Measurements from ENCODE around the gene TAAR5.
"Not testable (repeated sequence)": the region's sequence is repeated elsewhere in the genome, so short reads cannot be mapped to it uniquely, and the experiment has no call there.

TAAR5 gene

GRCh38 chr6:132600900-132601299 lies 11.4 kb upstream of the TAAR5 start:
- H3K4me1 Mint-ChIP-seq (ENCODE audit: low read depth); H3K27ac Mint-ChIP-seq; H3K9me3 Mint-ChIP-seq; H3K4me3 Mint-ChIP-seq; H3K27me3 Mint-ChIP-seq; intact Hi-C loops (cut with micrococcal nuclease); H3K36me3 Mint-ChIP-seq (ENCODE audit: low read depth): not testable (repeated sequence)

DNA sequence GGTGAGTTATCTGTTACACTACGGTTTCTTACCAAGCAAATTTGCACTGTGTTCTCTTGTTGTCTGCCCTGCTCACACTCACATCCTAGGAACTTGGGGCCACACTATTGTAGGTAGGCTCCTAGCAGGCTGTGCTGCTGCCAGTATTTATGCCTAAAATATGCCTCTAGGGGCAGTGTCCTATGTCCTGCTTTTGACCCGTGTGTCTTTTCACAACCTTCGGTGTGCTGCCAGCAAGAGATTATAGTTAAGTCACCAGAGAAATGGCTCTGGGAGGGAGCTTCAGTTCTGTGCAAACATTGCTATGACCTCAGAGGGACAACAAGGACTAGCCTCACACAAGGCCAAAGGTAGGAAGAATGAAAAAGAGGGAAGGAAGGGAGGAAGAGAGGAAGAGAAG lies 8.9 kb upstream of the TAAR5 start:
- no peaks in the 10 kb centered on the region for H3K36me3 Mint-ChIP-seq (ENCODE audit: low read depth)
- no peak overlapping the region for H3K27ac Mint-ChIP-seq
- intact Hi-C loops (cut with micrococcal nuclease) = no loop called here
- no peak overlapping the region for H3K4me3 Mint-ChIP-seq
- H3K9me3 Mint-ChIP-seq = no peaks in the 10 kb centered on the region
- H3K27me3 Mint-ChIP-seq = peaks cover 1% of the 10 kb centered on the region
- H3K4me1 Mint-ChIP-seq (ENCODE audit: low read depth) = peaks cover 8% of the 10 kb centered on the region

DNA sequence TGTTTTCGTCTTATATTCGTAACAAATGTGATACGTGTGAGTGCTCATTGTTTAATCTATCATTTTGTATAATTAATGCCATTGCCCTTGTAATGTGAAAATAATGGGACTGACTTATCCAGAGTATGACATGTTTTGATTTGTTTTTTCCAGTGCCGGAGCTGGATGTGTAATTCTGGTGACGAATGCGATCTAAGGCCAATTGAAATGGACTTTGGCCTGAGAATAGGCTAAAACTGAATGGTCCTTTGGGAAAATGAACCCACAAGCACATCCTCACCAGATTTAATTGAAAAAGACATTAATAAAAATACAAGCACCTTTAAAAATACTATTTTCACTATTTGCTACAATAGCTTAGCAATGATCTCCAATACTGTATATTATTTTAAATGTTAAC lies 6.7 kb upstream of the TAAR5 start:
- H3K27ac Mint-ChIP-seq = no peak overlapping the region
- intact Hi-C loops (cut with micrococcal nuclease) = no loop called here
- H3K4me3 Mint-ChIP-seq = no peak overlapping the region
- H3K36me3 Mint-ChIP-seq (ENCODE audit: low read depth) = no peaks in the 10 kb centered on the region
- H3K4me1 Mint-ChIP-seq (ENCODE audit: low read depth) = peaks cover 22% of the 10 kb centered on the region
- H3K27me3 Mint-ChIP-seq = peaks cover 1% of the 10 kb centered on the region
- no peaks in the 10 kb centered on the region for H3K9me3 Mint-ChIP-seq

GRCh38 chr6:132592855-132593254 lies 3.3 kb upstream of the TAAR5 start:
- H3K36me3 Mint-ChIP-seq (ENCODE audit: low read depth) = no peaks in the 10 kb centered on the region
- H3K4me3 Mint-ChIP-seq = no peak overlapping the region
- no peaks in the 10 kb centered on the region for H3K9me3 Mint-ChIP-seq
- peak overlapping the region; percentile 13 for H3K27ac Mint-ChIP-seq
- peaks cover 26% of the 10 kb centered on the region for H3K4me1 Mint-ChIP-seq (ENCODE audit: low read depth)
- intact Hi-C loops (cut with micrococcal nuclease) = no loop called here
- no peaks in the 10 kb centered on the region for H3K27me3 Mint-ChIP-seq

DNA sequence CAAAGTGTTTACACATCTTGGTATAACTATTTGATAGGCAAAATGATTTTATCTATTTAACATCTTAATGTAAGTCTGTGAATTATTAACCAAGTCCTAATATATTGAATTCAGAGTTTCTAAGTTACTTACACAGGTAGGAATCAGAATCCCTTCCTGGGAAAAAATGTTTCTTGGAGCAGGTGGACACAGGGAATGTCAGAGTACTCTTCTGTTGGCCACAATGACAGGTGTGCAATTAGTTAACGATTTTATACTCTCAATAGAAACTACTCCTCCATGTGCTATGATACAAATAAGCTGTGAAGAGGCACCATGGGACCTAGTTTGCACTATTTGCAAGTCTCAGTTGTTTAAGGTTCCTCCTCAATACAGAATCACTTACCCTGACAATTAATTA lies 821 bp upstream of the TAAR5 start:
- Mint-ChIP-seq H3K4me3 (no peak overlapping the region), H3K4me1 (ENCODE audit: low read depth) (peaks cover 26% of the 10 kb centered on the region), H3K27me3 (no peaks in the 10 kb centered on the region), H3K27ac (no peak overlapping the region), H3K36me3 (ENCODE audit: low read depth) (no peaks in the 10 kb centered on the region), H3K9me3 (no peaks in the 10 kb centered on the region)
- intact Hi-C loops (cut with micrococcal nuclease) = no loop called here

GRCh38 chr6:132587424-132587823 lies 2.1 kb downstream of the TAAR5 start:
- intact Hi-C loops (cut with micrococcal nuclease) = no loop called here
- peaks cover 2% of the 10 kb centered on the region for H3K27me3 Mint-ChIP-seq
- no peak overlapping the region for H3K4me3 Mint-ChIP-seq
- H3K36me3 Mint-ChIP-seq (ENCODE audit: low read depth) = no peaks in the 10 kb centered on the region
- H3K9me3 Mint-ChIP-seq = no peaks in the 10 kb centered on the region
- peaks cover 13% of the 10 kb centered on the region for H3K4me1 Mint-ChIP-seq (ENCODE audit: low read depth)
- no peak overlapping the region for H3K27ac Mint-ChIP-seq

DNA sequence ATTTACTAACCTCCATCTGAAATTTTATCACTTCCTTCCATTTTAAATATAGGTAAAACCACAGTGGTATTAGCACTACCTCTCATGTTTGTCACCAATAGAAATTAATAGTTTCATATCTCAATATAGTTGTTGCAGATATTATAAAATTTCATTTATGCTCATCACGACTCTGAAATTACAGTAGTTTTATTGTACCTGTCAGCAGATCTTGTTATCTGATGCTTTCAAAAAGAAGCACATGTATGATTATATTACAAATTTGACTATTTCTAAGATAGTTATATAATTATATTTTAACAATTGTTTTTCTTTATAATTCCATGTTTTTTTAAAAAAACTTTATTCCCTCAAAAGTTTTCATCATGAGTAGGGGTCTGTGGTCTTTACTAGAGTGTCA lies 4.8 kb downstream of the TAAR5 start:
- Mint-ChIP-seq H3K4me1 (ENCODE audit: low read depth) (peaks cover 10% of the 10 kb centered on the region), H3K27ac (no peak overlapping the region), H3K9me3 (no peaks in the 10 kb centered on the region), H3K4me3 (no peak overlapping the region), H3K36me3 (ENCODE audit: low read depth) (no peaks in the 10 kb centered on the region), H3K27me3 (peaks cover 4% of the 10 kb centered on the region)
- intact Hi-C loops (cut with micrococcal nuclease) = no loop called here

GRCh38 chr6:132571774-132572173 lies 17.8 kb downstream of the TAAR5 start:
- intact Hi-C loops (cut with micrococcal nuclease) = no loop called here
- Mint-ChIP-seq H3K27ac (no peak overlapping the region), H3K36me3 (ENCODE audit: low read depth) (no peaks in the 10 kb centered on the region), H3K4me1 (ENCODE audit: low read depth) (peaks cover 9% of the 10 kb centered on the region), H3K4me3 (no peak overlapping the region), H3K9me3 (no peaks in the 10 kb centered on the region), H3K27me3 (peaks cover 6% of the 10 kb centered on the region)

DNA sequence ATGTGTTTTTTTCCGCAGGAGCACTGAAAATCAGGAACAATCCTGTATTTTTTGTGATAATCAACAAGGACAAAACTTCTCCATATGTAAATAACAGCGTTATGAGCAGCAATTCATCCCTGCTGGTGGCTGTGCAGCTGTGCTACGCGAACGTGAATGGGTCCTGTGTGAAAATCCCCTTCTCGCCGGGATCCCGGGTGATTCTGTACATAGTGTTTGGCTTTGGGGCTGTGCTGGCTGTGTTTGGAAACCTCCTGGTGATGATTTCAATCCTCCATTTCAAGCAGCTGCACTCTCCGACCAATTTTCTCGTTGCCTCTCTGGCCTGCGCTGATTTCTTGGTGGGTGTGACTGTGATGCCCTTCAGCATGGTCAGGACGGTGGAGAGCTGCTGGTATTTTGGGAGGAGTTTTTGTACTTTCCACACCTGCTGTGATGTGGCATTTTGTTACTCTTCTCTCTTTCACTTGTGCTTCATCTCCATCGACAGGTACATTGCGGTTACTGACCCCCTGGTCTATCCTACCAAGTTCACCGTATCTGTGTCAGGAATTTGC lies 19.2 kb downstream of the TAAR5 start, which contains the start of gene TAAR6:
TAAR6 (plus strand) TSS at position 102 of the 557 bp plus-strand sequence; CDS start at position 102, 0 bp downstream.
- Mint-ChIP-seq H3K27ac (no peak within 1 kb of the TSS), H3K9me3 (no peaks in the 10 kb centered on the region), H3K36me3 (ENCODE audit: low read depth) (no peaks in the 10 kb centered on the region), H3K27me3 (peaks cover 8% of the 10 kb centered on the region), H3K4me3 (no peak within 1 kb of the TSS), H3K4me1 (ENCODE audit: low read depth) (peaks cover 9% of the 10 kb centered on the region)
- intact Hi-C loops (cut with micrococcal nuclease) = no loop called here

- Mint-ChIP-seq H3K4me3 (no peak overlapping the region), H3K4me1 (ENCODE audit: low read depth) (peaks cover 9% of the 10 kb centered on the region), H3K27me3 (peaks cover 9% of the 10 kb centered on the region), H3K9me3 (no peaks in the 10 kb centered on the region), H3K36me3 (ENCODE audit: low read depth) (no peaks in the 10 kb centered on the region), H3K27ac (no peak overlapping the region)
- intact Hi-C loops (cut with micrococcal nuclease) = no loop called here
Observed at GRCh38 chr6:132569170-132569569, 20.4 kb downstream of the TAAR5 start.

- Mint-ChIP-seq H3K27ac (no peak overlapping the region), H3K27me3 (peaks cover 9% of the 10 kb centered on the region), H3K9me3 (no peaks in the 10 kb centered on the region), H3K4me1 (ENCODE audit: low read depth) (peaks cover 9% of the 10 kb centered on the region), H3K4me3 (no peak overlapping the region), H3K36me3 (ENCODE audit: low read depth) (no peaks in the 10 kb centered on the region)
- intact Hi-C loops (cut with micrococcal nuclease) = no loop called here
Observed at GRCh38 chr6:132568611-132569010, 20.9 kb downstream of the TAAR5 start.

DNA sequence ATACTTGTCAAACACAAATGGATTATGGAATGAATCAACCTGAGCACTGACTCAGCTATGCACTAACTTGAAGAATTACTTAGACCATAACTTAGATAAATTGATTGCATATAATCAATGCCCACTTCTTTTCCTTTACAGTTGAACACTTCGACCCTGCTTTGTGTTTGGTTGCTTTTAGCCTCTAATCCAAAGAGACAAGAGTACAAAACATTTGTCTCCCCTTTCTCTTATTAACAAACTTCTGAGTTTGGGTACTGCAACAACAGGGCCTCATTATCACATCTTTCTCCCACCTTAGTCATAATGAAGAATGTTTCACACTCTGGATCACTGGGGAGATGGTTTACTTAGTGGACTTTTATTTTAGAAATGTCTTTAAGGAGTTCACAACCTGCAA lies 22.0 kb downstream of the TAAR5 start:
- intact Hi-C loops (cut with micrococcal nuclease) = no loop called here
- no peaks in the 10 kb centered on the region for H3K36me3 Mint-ChIP-seq (ENCODE audit: low read depth)
- peaks cover 12% of the 10 kb centered on the region for H3K27me3 Mint-ChIP-seq
- H3K4me1 Mint-ChIP-seq (ENCODE audit: low read depth) = peaks cover 9% of the 10 kb centered on the region
- H3K4me3 Mint-ChIP-seq = no peak overlapping the region
- H3K9me3 Mint-ChIP-seq = no peaks in the 10 kb centered on the region
- H3K27ac Mint-ChIP-seq = no peak overlapping the region

DNA sequence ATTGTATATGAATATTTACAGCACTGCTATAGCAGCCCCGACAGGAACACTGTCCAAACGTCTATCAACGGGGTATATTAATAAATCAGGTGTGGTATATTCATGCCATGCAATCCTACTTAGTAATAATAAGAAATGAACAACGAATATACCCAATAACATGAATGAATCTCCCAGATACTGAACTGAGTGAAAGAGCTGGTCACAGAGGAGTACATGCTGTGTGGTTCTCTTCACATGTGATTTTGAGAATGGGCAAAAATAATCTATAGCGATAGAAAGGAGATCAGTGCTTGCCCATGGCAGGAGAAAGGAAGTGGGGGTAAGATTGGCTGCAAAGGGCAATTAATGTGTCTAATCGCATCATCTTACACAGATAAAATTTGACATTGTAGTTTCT lies 23.1 kb downstream of the TAAR5 start:
- no peak overlapping the region for H3K27ac Mint-ChIP-seq

DNA sequence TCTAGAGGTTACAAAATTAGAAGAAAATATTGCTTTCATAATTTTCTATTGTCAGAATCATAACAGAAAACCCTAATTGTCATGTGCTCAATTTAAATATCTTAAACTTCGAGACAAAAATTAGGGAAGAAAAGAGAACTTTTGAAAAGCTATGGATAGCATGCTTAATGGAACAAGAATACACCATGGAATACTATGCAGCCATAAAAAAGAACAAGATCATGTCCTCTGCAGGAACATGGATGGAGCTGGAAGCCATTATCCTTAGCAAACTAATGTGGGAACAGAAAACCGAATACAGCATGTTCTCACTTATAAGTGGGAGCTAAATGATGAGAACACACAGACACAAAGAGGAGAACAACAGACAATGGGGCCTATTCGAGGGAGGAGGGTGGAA lies 29.5 kb downstream of the TAAR5 start:
- H3K4me1 Mint-ChIP-seq (ENCODE audit: low read depth); H3K4me3 Mint-ChIP-seq; H3K27ac Mint-ChIP-seq; H3K36me3 Mint-ChIP-seq (ENCODE audit: low read depth); H3K27me3 Mint-ChIP-seq; intact Hi-C loops (cut with micrococcal nuclease); H3K9me3 Mint-ChIP-seq: not testable (repeated sequence)

More for the DNA sequence above, 23.1 kb downstream of the TAAR5 start:
- H3K9me3 Mint-ChIP-seq = no peaks in the 10 kb centered on the region
- H3K36me3 Mint-ChIP-seq (ENCODE audit: low read depth) = no peaks in the 10 kb centered on the region
- no peak overlapping the region for H3K4me3 Mint-ChIP-seq
- intact Hi-C loops (cut with micrococcal nuclease) = no loop called here
- H3K4me1 Mint-ChIP-seq (ENCODE audit: low read depth) = peaks cover under 1% of the 10 kb centered on the region
- peaks cover 12% of the 10 kb centered on the region for H3K27me3 Mint-ChIP-seq

- intact Hi-C loops (cut with micrococcal nuclease) = no loop called here
- Mint-ChIP-seq H3K27ac (no peak within 1 kb of the TSS), H3K36me3 (ENCODE audit: low read depth) (no peaks in the 10 kb centered on the region), H3K27me3 (peaks cover 3% of the 10 kb centered on the region), H3K4me3 (no peak within 1 kb of the TSS), H3K4me1 (ENCODE audit: low read depth) (peaks cover 5% of the 10 kb centered on the region), H3K9me3 (no peaks in the 10 kb centered on the region)
Observed at GRCh38 chr6:132552372-132552771, 37.2 kb downstream of the TAAR5 start, which contains the start of gene TAAR8. Gene TAAR8, plus strand, starts transcription at chr6:132552672. Its CDS starts 21 bp downstream, at chr6:132552693.
